Muscle layer of colon (tissue), 2 donors: Measurements from ENCODE around the gene PCBP3.

Experiments used
- H3K27ac ChIP-seq: one replicate; pipeline ENCODE4 v1.7.0; 2013; ENCODE audit warnings: low read depth, mild to moderate bottlenecking, low read length, moderate library complexity
- H3K27me3 ChIP-seq, 2 donors: one replicate each; pipeline ENCODE4 v1.7.0; 2013; ENCODE audit warnings: low read length in 2 of 2, mild to moderate bottlenecking in 2 of 2; ENCODE audit not compliant: insufficient read depth in 2 of 2, control insufficient read depth in 1 of 2
- H3K36me3 ChIP-seq: one replicate; pipeline ENCODE4 v1.7.0; 2013; ENCODE audit warnings: mild to moderate bottlenecking, low read length; ENCODE audit not compliant: insufficient read depth
- H3K4me1 ChIP-seq: one replicate; pipeline ENCODE4 v1.7.0; 2013; ENCODE audit warnings: mild to moderate bottlenecking, low read length; ENCODE audit not compliant: insufficient read depth
- H3K4me3 ChIP-seq, 2 donors: one replicate each; pipeline ENCODE4 v1.7.0; 2013; ENCODE audit warnings: low read length in 2 of 2, low read depth in 1 of 2, mild to moderate bottlenecking in 1 of 2, moderate library complexity in 1 of 2
- H3K9ac ChIP-seq: one replicate; pipeline ENCODE4 v1.7.0; 2013; ENCODE audit warnings: low read length
- H3K9me3 ChIP-seq: one replicate; pipeline ENCODE4 v1.7.0; 2013; ENCODE audit warnings: mild to moderate bottlenecking, low read length
- donor health status: abdominal sarcoma.
- donor health status: Adenocarcinoma of cecum.

PCBP3 gene

GRCh38 chr21:45868488-45868887 lies 225.0 kb downstream of the PCBP3 start:
- H3K9me3 ChIP-seq: no peaks in the 10 kb centered on the region
- no peak overlapping the region for H3K4me3 ChIP-seq
- H3K27me3 ChIP-seq: peaks cover 0 to 6% of the 10 kb centered on the region in 2 donors
- no peaks in the 10 kb centered on the region for H3K4me1 ChIP-seq
- no peak overlapping the region for H3K9ac ChIP-seq
- no peak overlapping the region for H3K27ac ChIP-seq
- H3K36me3 ChIP-seq: no peaks in the 10 kb centered on the region

- Histone ChIP-seq H3K4me1 (no peaks in the 10 kb centered on the region), H3K36me3 (no peaks in the 10 kb centered on the region), H3K27ac (no peak overlapping the region)
Measured at GRCh38 chr21:45869121-45870007, 225.8 kb downstream of the PCBP3 start.

GRCh38 chr21:45870421-45870820 lies 226.9 kb downstream of the PCBP3 start:
- H3K9me3 ChIP-seq: no peaks in the 10 kb centered on the region
- H3K9ac ChIP-seq: no peak overlapping the region
- no peaks in the 10 kb centered on the region for H3K4me1 ChIP-seq
- H3K27me3 ChIP-seq: peaks cover 0 to 13% of the 10 kb centered on the region in 2 donors
- H3K4me3 ChIP-seq: no peak overlapping the region
- H3K27ac ChIP-seq: no peak overlapping the region
- H3K36me3 ChIP-seq: no peaks in the 10 kb centered on the region

More at GRCh38 chr21:45869121-45870007, 225.8 kb downstream of the PCBP3 start:
- Histone ChIP-seq H3K27me3 (peaks cover 0 to 7% of the 10 kb centered on the region in 2 donors), H3K4me3 (no peak overlapping the region), H3K9ac (no peak overlapping the region), H3K9me3 (no peaks in the 10 kb centered on the region)

- H3K27ac ChIP-seq: no peak overlapping the region
- no peaks in the 10 kb centered on the region for H3K9me3 ChIP-seq
- no peaks in the 10 kb centered on the region for H3K4me1 ChIP-seq
- H3K36me3 ChIP-seq: no peaks in the 10 kb centered on the region
- no peak overlapping the region for H3K9ac ChIP-seq
- peaks cover 0 to 13% of the 10 kb centered on the region in 2 donors for H3K27me3 ChIP-seq
- no peak overlapping the region for H3K4me3 ChIP-seq
Measured at GRCh38 chr21:45870851-45871615, 227.5 kb downstream of the PCBP3 start.

GRCh38 chr21:45871616-45872236 lies 228.2 kb downstream of the PCBP3 start:
- Histone ChIP-seq H3K9ac (no peak overlapping the region), H3K4me1 (no peaks in the 10 kb centered on the region), H3K9me3 (no peaks in the 10 kb centered on the region), H3K27me3 (peaks cover 0 to 13% of the 10 kb centered on the region in 2 donors), H3K36me3 (no peaks in the 10 kb centered on the region), H3K27ac (no peak overlapping the region), H3K4me3 (no peak overlapping the region)

GRCh38 chr21:45872471-45872870 lies 228.9 kb downstream of the PCBP3 start:
- H3K4me1 ChIP-seq: no peaks in the 10 kb centered on the region
- H3K27ac ChIP-seq: no peak overlapping the region
- no peak overlapping the region for H3K9ac ChIP-seq
- H3K36me3 ChIP-seq: no peaks in the 10 kb centered on the region
- no peak overlapping the region for H3K4me3 ChIP-seq
- H3K9me3 ChIP-seq: no peaks in the 10 kb centered on the region
- peaks cover 0 to 13% of the 10 kb centered on the region in 2 donors for H3K27me3 ChIP-seq

GRCh38 chr21:45872902-45873301 lies 229.4 kb downstream of the PCBP3 start:
- Histone ChIP-seq H3K27me3 (peaks cover 0 to 18% of the 10 kb centered on the region in 2 donors), H3K27ac (no peak overlapping the region), H3K4me1 (no peaks in the 10 kb centered on the region), H3K4me3 (no peak overlapping the region), H3K9me3 (no peaks in the 10 kb centered on the region), H3K9ac (no peak overlapping the region), H3K36me3 (no peaks in the 10 kb centered on the region)

GRCh38 chr21:45873418-45873817 lies 229.9 kb downstream of the PCBP3 start:
- no peaks in the 10 kb centered on the region for H3K9me3 ChIP-seq
- no peaks in the 10 kb centered on the region for H3K4me1 ChIP-seq
- H3K36me3 ChIP-seq: no peaks in the 10 kb centered on the region
- no peak overlapping the region for H3K4me3 ChIP-seq
- H3K27me3 ChIP-seq: peaks cover 0 to 19% of the 10 kb centered on the region in 2 donors
- no peak overlapping the region for H3K27ac ChIP-seq
- no peak overlapping the region for H3K9ac ChIP-seq

- Histone ChIP-seq H3K36me3 (no peaks in the 10 kb centered on the region), H3K27ac (no peak overlapping the region), H3K27me3 (peaks cover 0 to 19% of the 10 kb centered on the region in 2 donors), H3K9ac (no peak overlapping the region), H3K4me3 (no peak overlapping the region), H3K9me3 (no peaks in the 10 kb centered on the region), H3K4me1 (no peaks in the 10 kb centered on the region)
Measured at GRCh38 chr21:45873866-45874265, 230.3 kb downstream of the PCBP3 start.

- no peaks in the 10 kb centered on the region for H3K36me3 ChIP-seq
- no peaks in the 10 kb centered on the region for H3K9me3 ChIP-seq
- no peak overlapping the region for H3K4me3 ChIP-seq
- H3K4me1 ChIP-seq: no peaks in the 10 kb centered on the region
- peaks cover 0 to 19% of the 10 kb centered on the region in 2 donors for H3K27me3 ChIP-seq
- H3K27ac ChIP-seq: no peak overlapping the region
- no peak overlapping the region for H3K9ac ChIP-seq
Measured at GRCh38 chr21:45874716-45875415, 231.3 kb downstream of the PCBP3 start.

GRCh38 chr21:45875416-45875760 lies 231.9 kb downstream of the PCBP3 start:
- Histone ChIP-seq H3K4me3 (no peak overlapping the region), H3K9ac (no peak overlapping the region), H3K36me3 (no peaks in the 10 kb centered on the region), H3K27me3 (peaks cover 0 to 19% of the 10 kb centered on the region in 2 donors), H3K27ac (no peak overlapping the region), H3K9me3 (no peaks in the 10 kb centered on the region), H3K4me1 (no peaks in the 10 kb centered on the region)
